Activated T-cell treated with anti-CD3 and anti-CD28 coated beads, Interleukin-2, amount 50 U/mL, for 72 hours (primary cell): ENCODE results near the gene CDH2. TPM values are rescaled to one million over a fixed set of nuclear protein-coding genes. Genes with fewer than 3 reads are reported as not detected.

Source experiments
- ATAC-seq, 2 donors: fragments of 150-1000 bp; cut with Tn5 transposase; replicated peaks in 1 of 2; 2 replicates each; pipeline ENCODE4 v1.10.0; 2021; ENCODE audit warnings: moderate library complexity in 2 of 2, mild to moderate bottlenecking in 1 of 2
- DNase-seq, 2 donors: peaks; one replicate each; pipeline ENCODE4 v3.0.0; 2021 to 2022; ENCODE audit warnings: mixed read lengths in 1 of 2
- H3K27ac Mint-ChIP-seq: one replicate; pipeline ENCODE4 v1.8.0; 2022; ENCODE audit warnings: mild to moderate bottlenecking, moderate library complexity, mixed read lengths
- H3K27me3 Mint-ChIP-seq: one replicate; pipeline ENCODE4 v1.8.0; 2022; ENCODE audit warnings: low read depth, mixed read lengths
- H3K36me3 Mint-ChIP-seq, 2 donors: one replicate each; pipeline ENCODE4 v1.8.0; 2022; ENCODE audit warnings: mixed read lengths in 2 of 2, mild to moderate bottlenecking in 1 of 2; ENCODE audit not compliant: insufficient read depth in 2 of 2
- H3K4me1 Mint-ChIP-seq: one replicate; pipeline ENCODE4 v1.8.0; 2022; ENCODE audit warnings: low read depth, mixed read lengths
- H3K4me3 Mint-ChIP-seq, 2 donors: one replicate each; pipeline ENCODE4 v1.8.0; 2022; ENCODE audit warnings: mild to moderate bottlenecking in 2 of 2, mixed read lengths in 2 of 2, moderate library complexity in 2 of 2
- H3K9me3 Mint-ChIP-seq, 2 donors: one replicate each; pipeline ENCODE4 v1.8.0; 2022; ENCODE audit warnings: mixed read lengths in 2 of 2
- total RNA-seq, 2 donors: library from RNA; stranded (reverse); gene quantifications; one replicate each; pipeline ENCODE4 v1.2.3, GENCODE V29; 2022

CDH2 gene
- total RNA-seq, 2 donors from 2014 or later = 0.07 TPM; not detected in 1

GRCh38 chr18:28161608-28162599 lies 15.0 kb downstream of the CDH2 start:
- H3K4me1 Mint-ChIP-seq = no peaks in the 10 kb centered on the region

GRCh38 chr18:28159055-28159454 lies 17.9 kb downstream of the CDH2 start:
- Mint-ChIP-seq H3K9me3 (peaks cover 2 to 7% of the 10 kb centered on the region in 2 donors), H3K4me3 (no peak overlapping the region)

More at GRCh38 chr18:28161608-28162599, 15.0 kb downstream of the CDH2 start:
- ATAC-seq = no peak
- Mint-ChIP-seq H3K27me3 (no peaks in the 10 kb centered on the region), H3K4me3 (no peak overlapping the region), H3K36me3 (no peaks in the 10 kb centered on the region), H3K9me3 (peaks cover 0 to 2% of the 10 kb centered on the region in 2 donors), H3K27ac (no peak overlapping the region)
- no peak for DNase-seq

DNA sequence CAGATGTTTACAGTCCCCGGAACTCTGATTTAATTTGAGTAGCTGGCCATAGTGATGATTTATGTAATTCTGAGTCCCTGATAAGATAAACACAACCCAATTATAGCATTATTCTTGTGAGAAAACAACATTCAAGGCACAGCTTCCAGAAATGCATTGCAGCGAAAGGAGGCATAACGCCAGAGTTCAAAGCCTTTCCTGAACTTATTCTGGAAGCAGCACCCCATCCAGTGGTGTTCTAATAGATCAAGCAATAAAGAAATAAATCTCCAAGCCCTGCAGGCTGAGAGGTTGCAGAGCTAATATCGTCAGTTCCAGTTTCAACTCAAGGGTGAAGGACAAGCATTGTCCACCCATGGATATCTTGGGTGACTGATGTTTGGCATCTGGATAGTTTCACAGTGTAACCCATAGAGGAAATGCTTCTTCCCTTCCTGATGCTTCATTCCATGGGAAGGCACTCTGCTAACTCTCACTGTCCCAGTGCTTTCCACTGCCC lies 18.8 kb downstream of the CDH2 start:
- H3K9me3 Mint-ChIP-seq = peaks cover 2 to 9% of the 10 kb centered on the region in 2 donors
- no peaks in the 10 kb centered on the region for H3K4me1 Mint-ChIP-seq
- no peak overlapping the region for H3K27ac Mint-ChIP-seq
- peaks cover 0 to 2% of the 10 kb centered on the region in 2 donors for H3K36me3 Mint-ChIP-seq
- no peaks in the 10 kb centered on the region for H3K27me3 Mint-ChIP-seq
- H3K4me3 Mint-ChIP-seq = no peak overlapping the region
- DNase-seq (no peak), ATAC-seq (no peak)

More at GRCh38 chr18:28159055-28159454, 17.9 kb downstream of the CDH2 start:
- DNase-seq (no peak), ATAC-seq (no peak)
- H3K27me3 Mint-ChIP-seq = no peaks in the 10 kb centered on the region
- H3K36me3 Mint-ChIP-seq = peaks cover 0 to 2% of the 10 kb centered on the region in 2 donors
- no peak overlapping the region for H3K27ac Mint-ChIP-seq
- no peaks in the 10 kb centered on the region for H3K4me1 Mint-ChIP-seq

DNA sequence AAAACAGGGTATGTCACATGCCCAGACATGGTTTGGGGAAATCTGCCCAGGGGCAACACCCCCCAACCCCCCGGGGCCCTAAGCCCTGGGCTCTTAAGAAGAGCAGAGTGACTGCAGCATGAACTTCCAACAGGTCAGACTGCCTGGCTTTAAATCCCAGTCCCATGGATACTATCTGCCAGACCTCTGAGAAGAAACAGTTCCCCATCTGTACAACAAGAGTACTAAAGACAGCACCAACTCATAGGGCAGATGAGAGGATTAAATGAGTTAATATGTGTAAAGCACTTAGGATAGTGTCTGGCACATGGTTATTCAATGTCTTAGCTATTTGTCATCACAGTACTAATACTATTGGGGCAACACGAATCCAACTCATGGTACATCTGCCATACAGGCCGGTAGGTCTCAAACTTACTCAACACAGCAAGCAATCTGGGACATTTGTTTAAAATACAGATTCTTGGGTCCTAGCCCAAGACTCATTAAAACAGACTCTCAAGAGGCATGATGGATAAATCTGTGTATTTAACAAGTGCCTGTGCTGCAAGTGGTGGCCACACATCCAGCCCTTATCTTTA lies 23.4 kb downstream of the CDH2 start:
- ATAC-seq (no peak), DNase-seq (no peak)
- Mint-ChIP-seq H3K27ac (no peak overlapping the region), H3K27me3 (no peaks in the 10 kb centered on the region), H3K36me3 (peaks cover 0 to 2% of the 10 kb centered on the region in 2 donors), H3K9me3 (peaks cover 2 to 9% of the 10 kb centered on the region in 2 donors), H3K4me1 (no peaks in the 10 kb centered on the region), H3K4me3 (no peak overlapping the region)

- H3K4me1 Mint-ChIP-seq = no peaks in the 10 kb centered on the region
- peaks cover 0 to 2% of the 10 kb centered on the region in 2 donors for H3K36me3 Mint-ChIP-seq
- peaks cover 2 to 10% of the 10 kb centered on the region in 2 donors for H3K9me3 Mint-ChIP-seq
- H3K27ac Mint-ChIP-seq = no peak overlapping the region
- DNase-seq (no peak), ATAC-seq (no peak)
- no peak overlapping the region for H3K4me3 Mint-ChIP-seq
- H3K27me3 Mint-ChIP-seq = no peaks in the 10 kb centered on the region
Observed at GRCh38 chr18:28152754-28153153, 24.2 kb downstream of the CDH2 start.

GRCh38 chr18:28152354-28152753 lies 24.6 kb downstream of the CDH2 start:
- no peak for ATAC-seq

GRCh38 chr18:28151434-28151833 lies 25.5 kb downstream of the CDH2 start:
- no peaks in the 10 kb centered on the region for H3K27me3 Mint-ChIP-seq
- peaks cover 2 to 10% of the 10 kb centered on the region in 2 donors for H3K9me3 Mint-ChIP-seq
- H3K36me3 Mint-ChIP-seq = peaks cover 0 to 2% of the 10 kb centered on the region in 2 donors

More at GRCh38 chr18:28152354-28152753, 24.6 kb downstream of the CDH2 start:
- Mint-ChIP-seq H3K36me3 (peaks cover 0 to 2% of the 10 kb centered on the region in 2 donors), H3K27me3 (no peaks in the 10 kb centered on the region), H3K27ac (no peak overlapping the region), H3K9me3 (peaks cover 2 to 10% of the 10 kb centered on the region in 2 donors), H3K4me1 (no peaks in the 10 kb centered on the region), H3K4me3 (no peak overlapping the region)
- DNase-seq = no peak

DNA sequence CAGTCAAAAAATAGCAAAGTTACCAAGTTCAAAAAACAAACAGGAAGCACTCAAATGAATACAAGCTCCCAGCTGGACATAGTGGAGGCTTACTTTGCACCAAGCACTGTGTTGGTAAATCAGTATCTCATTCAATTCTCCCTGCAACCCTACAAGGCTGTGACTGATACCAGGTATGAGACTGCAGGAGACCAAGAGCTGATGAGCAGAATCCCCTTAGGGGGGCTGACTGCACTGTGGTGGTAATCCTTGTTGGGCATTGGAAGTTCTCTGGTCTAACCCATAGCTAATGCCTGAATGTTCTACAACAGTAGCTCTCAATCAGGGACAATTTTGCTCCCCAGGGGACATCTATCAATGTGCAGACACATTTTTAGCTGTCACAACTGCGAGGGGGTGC lies 26.0 kb downstream of the CDH2 start:
- peaks cover 0 to 2% of the 10 kb centered on the region in 2 donors for H3K36me3 Mint-ChIP-seq
- no peaks in the 10 kb centered on the region for H3K4me1 Mint-ChIP-seq
- no peak overlapping the region for H3K4me3 Mint-ChIP-seq
- no peaks in the 10 kb centered on the region for H3K27me3 Mint-ChIP-seq
- H3K9me3 Mint-ChIP-seq = peaks cover 2 to 10% of the 10 kb centered on the region in 2 donors
- DNase-seq (no peak), ATAC-seq (no peak)
- H3K27ac Mint-ChIP-seq = no peak overlapping the region

More at GRCh38 chr18:28151434-28151833, 25.5 kb downstream of the CDH2 start:
- Mint-ChIP-seq H3K4me1 (no peaks in the 10 kb centered on the region), H3K27ac (no peak overlapping the region), H3K4me3 (no peak overlapping the region)
- ATAC-seq = no peak
- no peak for DNase-seq

DNA sequence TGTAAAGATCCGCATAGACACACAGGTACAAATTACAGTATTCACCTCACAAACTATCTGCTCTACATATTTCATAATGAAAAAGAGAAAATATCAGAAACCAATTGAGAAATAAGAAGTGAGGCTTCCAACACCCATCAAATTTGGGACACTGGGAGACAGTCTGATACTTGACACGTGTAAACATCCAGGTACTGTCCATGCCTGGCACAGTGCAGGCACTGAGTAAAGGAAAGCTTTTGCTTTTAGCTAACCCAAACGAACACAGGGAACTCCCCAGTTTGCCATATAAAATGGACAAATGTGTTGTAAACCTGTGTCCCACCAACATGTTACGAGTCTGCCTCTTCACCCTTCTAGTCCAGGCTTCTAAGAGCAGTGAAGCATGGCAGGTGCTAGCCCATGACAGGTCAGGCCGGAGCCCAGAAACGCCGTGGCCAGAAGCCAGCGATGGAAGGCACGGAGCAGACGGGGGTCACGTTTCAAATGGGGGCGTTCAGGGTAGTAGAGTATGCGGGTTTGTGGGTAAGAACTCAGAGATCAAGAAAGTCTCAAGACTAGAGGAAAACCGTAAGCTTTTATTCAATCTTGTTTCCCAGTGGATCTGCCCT lies 27.0 kb downstream of the CDH2 start:
- H3K4me3 Mint-ChIP-seq = no peak overlapping the region
- peaks cover 2 to 10% of the 10 kb centered on the region in 2 donors for H3K9me3 Mint-ChIP-seq
- no peaks in the 10 kb centered on the region for H3K27me3 Mint-ChIP-seq
- no peaks in the 10 kb centered on the region for H3K4me1 Mint-ChIP-seq
- no peak overlapping the region for H3K27ac Mint-ChIP-seq
- ATAC-seq (no peak), DNase-seq (no peak)
- peaks cover 0 to 2% of the 10 kb centered on the region in 2 donors for H3K36me3 Mint-ChIP-seq

- H3K9me3 Mint-ChIP-seq = peaks cover 0 to 3% of the 10 kb centered on the region in 2 donors
- no peaks in the 10 kb centered on the region for H3K27me3 Mint-ChIP-seq
- DNase-seq = no peak
- no peaks in the 10 kb centered on the region for H3K4me1 Mint-ChIP-seq
- no peak overlapping the region for H3K27ac Mint-ChIP-seq
- H3K4me3 Mint-ChIP-seq = no peak overlapping the region
- no peak for ATAC-seq
- H3K36me3 Mint-ChIP-seq = no peaks in the 10 kb centered on the region
Observed at GRCh38 chr18:28147674-28148171, 29.2 kb downstream of the CDH2 start.

DNA sequence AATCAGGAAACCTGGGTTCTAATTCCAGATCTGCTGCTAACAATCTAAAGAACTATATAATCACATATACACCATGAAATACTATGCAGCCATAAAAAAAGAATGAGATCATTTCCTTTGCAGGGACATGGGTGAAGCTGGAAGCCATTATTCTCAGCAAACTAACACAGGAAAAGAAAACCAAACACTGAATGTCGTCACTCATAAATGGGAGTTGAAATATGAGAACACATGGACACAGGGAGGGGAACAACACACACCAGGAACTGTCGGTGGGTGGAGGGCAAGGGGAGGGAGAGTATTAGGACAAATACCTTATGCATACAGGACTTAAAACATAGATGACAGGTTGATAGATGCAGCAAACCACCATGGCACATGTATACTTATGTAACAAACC lies 33.2 kb downstream of the CDH2 start:
- H3K27me3 Mint-ChIP-seq = no peaks in the 10 kb centered on the region
- no peaks in the 10 kb centered on the region for H3K4me1 Mint-ChIP-seq
- no peak for ATAC-seq
- H3K27ac Mint-ChIP-seq = no peak overlapping the region
- H3K4me3 Mint-ChIP-seq = no peak overlapping the region
- H3K9me3 Mint-ChIP-seq = peaks cover 4 to 13% of the 10 kb centered on the region in 2 donors
- no peak for DNase-seq
- peaks cover 0 to 2% of the 10 kb centered on the region in 2 donors for H3K36me3 Mint-ChIP-seq

DNA sequence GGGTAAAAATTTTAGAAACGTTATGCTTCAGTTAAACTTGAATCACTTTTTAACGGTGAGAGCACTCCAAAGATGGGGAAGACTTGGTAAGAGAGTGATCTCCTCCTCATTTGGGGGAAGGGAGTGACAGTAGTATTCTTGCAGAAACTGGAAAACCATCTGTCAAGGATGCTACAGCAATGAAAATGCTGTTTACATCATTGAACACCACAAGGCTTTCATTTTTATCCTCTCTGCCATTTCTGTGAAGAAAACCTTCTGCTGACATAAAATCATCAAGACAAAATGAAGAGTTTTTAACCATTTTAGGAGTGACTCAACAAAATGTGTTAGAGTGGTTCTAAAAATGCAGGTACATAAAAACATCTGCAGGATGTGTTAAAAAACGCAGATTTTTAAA lies 38.1 kb downstream of the CDH2 start:
- ATAC-seq (no peak), DNase-seq (no peak)
- no peaks in the 10 kb centered on the region for H3K27me3 Mint-ChIP-seq
- peaks cover 4 to 14% of the 10 kb centered on the region in 2 donors for H3K9me3 Mint-ChIP-seq
- no peak overlapping the region for H3K27ac Mint-ChIP-seq
- no peak overlapping the region for H3K4me3 Mint-ChIP-seq
- H3K36me3 Mint-ChIP-seq = peaks cover 2 to 3% of the 10 kb centered on the region in 2 donors
- no peaks in the 10 kb centered on the region for H3K4me1 Mint-ChIP-seq
